NCI-H2029 (cell line): ENCODE data around the gene SLC2A10.

ENCODE experiments used
- DNase-seq: peaks from one replicate; lab custom pipeline; 2025; lab: John Stamatoyannopoulos, UW

The SLC2A10 gene

GRCh38 chr20:46735436-46735835, 26.0 kb downstream of the SLC2A10 start:
- no peak for DNase-seq

GRCh38 chr20:46739431-46740213, 30.2 kb downstream of the SLC2A10 start:
- DNase-seq: peak; percentile 54

- DNase-seq: no peak
These were observed 30.8 kb downstream of the SLC2A10 start for GRCh38 chr20:46740214-46740609.

- DNase-seq: no peak
These were observed 32.6 kb downstream of the SLC2A10 start for GRCh38 chr20:46741924-46742668.

GRCh38 chr20:46742669-46743045, 33.2 kb downstream of the SLC2A10 start:
- no peak for DNase-seq

- DNase-seq: no peak
These were observed 33.6 kb downstream of the SLC2A10 start for GRCh38 chr20:46743088-46743487.

- DNase-seq: no peak
These were observed 37.6 kb downstream of the SLC2A10 start for GRCh38 chr20:46746956-46747526.

- no peak for DNase-seq
These were observed 39.7 kb downstream of the SLC2A10 start for GRCh38 chr20:46749147-46749546.

GRCh38 chr20:46751856-46752255, 42.4 kb downstream of the SLC2A10 start:
- no peak for DNase-seq

GRCh38 chr20:46752728-46753127, 43.3 kb downstream of the SLC2A10 start:
- peak; percentile 49 for DNase-seq

- DNase-seq: no peak
These were observed 46.3 kb downstream of the SLC2A10 start for GRCh38 chr20:46755483-46756413.

- DNase-seq: no peak
These were observed 47.0 kb downstream of the SLC2A10 start for GRCh38 chr20:46756419-46756818.

- DNase-seq: no peak
These were observed 47.7 kb downstream of the SLC2A10 start for GRCh38 chr20:46757135-46757534.

- peak; percentile 31 for DNase-seq
These were observed 48.6 kb downstream of the SLC2A10 start for GRCh38 chr20:46757754-46758678.

- no peak for DNase-seq
These were observed 49.6 kb downstream of the SLC2A10 start for GRCh38 chr20:46758929-46759669.

GRCh38 chr20:46761566-46761965, 52.1 kb downstream of the SLC2A10 start:
- DNase-seq: no peak

- DNase-seq: no peak
These were observed 54.6 kb downstream of the SLC2A10 start for GRCh38 chr20:46764068-46764467.

- no peak for DNase-seq
These were observed 56.2 kb downstream of the SLC2A10 start for GRCh38 chr20:46765506-46766120.

- peak; percentile 55 for DNase-seq
These were observed 57.8 kb downstream of the SLC2A10 start for GRCh38 chr20:46767127-46767761.
